GM12878 (cell line): Measurements from ENCODE around the gene CEP250. TPM values are rescaled to one million over a fixed set of nuclear protein-coding genes. Genes with fewer than 3 reads are reported as not detected.

ENCODE experiments used
- ATAC-seq: fragments of 200-7000 bp; cut with Tn5 transposase; 3 replicates; pipeline ENCODE4 v1.9.1; 2020; ENCODE audit warnings: mild to moderate bottlenecking, moderate library complexity
- BruUV-seq: library from RNA; stranded (reverse); fragments of 400-500 nt; replicated peaks from 2 replicates; lab custom pipeline; 2021; lab: Mats Ljungman, UMichigan
- CTCF ChIA-PET: fragments of 300-600 bp; sonication (Branson Sonifier 250); formaldehyde crosslinking; extraction: SDS; loops from one replicate; lab custom pipeline; 2021; ENCODE audit warnings: inconsistent platforms; lab: Yijun Ruan, JAX
- POLR2A ChIA-PET: fragments of 350-600 bp; formaldehyde crosslinking; extraction: SDS; loops from one replicate; lab custom pipeline; 2021; ENCODE audit warnings: inconsistent platforms; lab: Charles Lee
- RAD21 ChIA-PET: fragments of 300-600 bp; sonication (Branson Sonifier 250); formaldehyde crosslinking; loops from one replicate; lab custom pipeline; 2023; ENCODE audit warnings: antibody characterized with exemption; ENCODE audit not compliant: unreplicated experiment; lab: Charles Lee
- SMC1A ChIA-PET: fragments of 300-600 bp; sonication (Branson Sonifier 250); formaldehyde crosslinking; loops from one replicate; lab custom pipeline; 2023; ENCODE audit not compliant: unreplicated experiment, uncharacterized antibody; lab: Charles Lee
- DNase-seq: peaks from one replicate; pipeline ENCODE4 v3.0.0-alpha.2; 2011; ENCODE audit warnings: low read depth, low spot score
- FAIRE-seq: peaks from 3 replicates; lab custom pipeline; 2011; peaks lifted over from hg19 to GRCh38; lab: Jason Lieb, UNC
- H2AFZ ChIP-seq: 2 replicates; pipeline ENCODE4 v1.6.0; 2011; ENCODE audit warnings: low read depth, low read length, control low read depth; ENCODE audit not compliant: control insufficient read depth
- H3K27ac ChIP-seq: 2 replicates; pipeline ENCODE4 v1.5.1; 2011; ENCODE audit warnings: control low read depth; ENCODE audit not compliant: control insufficient read depth, insufficient read depth
- H3K27me3 ChIP-seq, 2 experiments: replicated peaks in 1 of 2; 2 replicates each; pipeline versions ENCODE4 v1.6.0 to v1.6.1; 2011; ENCODE audit warnings: low read length in 1 of 2; ENCODE audit not compliant: control insufficient read depth in 2 of 2, insufficient read depth in 2 of 2
- H3K36me3 ChIP-seq, 2 experiments: 2 replicates each; pipeline ENCODE4 v1.5.1; 2011; ENCODE audit warnings: low read length in 1 of 2; ENCODE audit not compliant: control insufficient read depth in 2 of 2, insufficient read depth in 2 of 2
- H3K4me1 ChIP-seq: 2 replicates; pipeline ENCODE4 v1.6.1; 2011; ENCODE audit warnings: mild to moderate bottlenecking, low read length, moderate library complexity, mixed read lengths; ENCODE audit not compliant: control insufficient read depth, insufficient read depth
- H3K4me2 ChIP-seq: 2 replicates; pipeline ENCODE4 v1.6.0; 2011; ENCODE audit warnings: control low read depth; ENCODE audit not compliant: control insufficient read depth, insufficient read depth
- H3K4me3 ChIP-seq: fragments of 200-600 bp; sonication (generic); 2 replicates; pipeline ENCODE4 v1.5.1; 2016
- H3K79me2 ChIP-seq: 2 replicates; pipeline ENCODE4 v1.6.0; 2011; ENCODE audit warnings: low read length; ENCODE audit not compliant: control insufficient read depth, insufficient read depth
- H3K9ac ChIP-seq: 2 replicates; pipeline ENCODE4 v1.8.0; 2011; ENCODE audit warnings: low read length, control low read depth, mixed read lengths; ENCODE audit not compliant: control insufficient read depth, insufficient read depth
- H3K9me3 ChIP-seq: replicated peaks from 3 replicates; pipeline ENCODE4 v1.5.1; 2011; ENCODE audit warnings: mild to moderate bottlenecking, low read length; ENCODE audit not compliant: control insufficient read depth, insufficient read depth
- H4K20me1 ChIP-seq: 2 replicates; pipeline ENCODE4 v1.6.0; 2011; ENCODE audit not compliant: control insufficient read depth, insufficient read depth
- BHLHE40 ChIP-seq, 2 experiments: fragments of 450-650 bp in 1 of 2; IDR thresholded peaks; 2 replicates each; pipeline ENCODE4 v1.6.1; 2011 to 2017; ENCODE audit warnings: low read depth in 2 of 2, borderline replicate concordance in 1 of 2, improper control_type of control experiment in 1 of 2, low read length in 1 of 2, mild to moderate bottlenecking in 1 of 2
- DPF2 ChIP-seq: fragments of 450-650 bp; IDR thresholded peaks from 2 replicates; pipeline ENCODE4 v1.6.1; 2017; ENCODE audit warnings: mild to moderate bottlenecking
- JUNB ChIP-seq: IDR thresholded peaks from 2 replicates; pipeline ENCODE4 v1.6.1; 2016; ENCODE audit warnings: antibody characterized with exemption, mild to moderate bottlenecking
- KLF5 ChIP-seq: fragments of 450-650 bp; IDR thresholded peaks from 2 replicates; pipeline ENCODE4 v1.6.1; 2014; ENCODE audit warnings: mild to moderate bottlenecking; ENCODE audit not compliant: partially characterized antibody
- MTA2 ChIP-seq: fragments of 450-650 bp; IDR thresholded peaks from 2 replicates; pipeline ENCODE4 v1.6.1; 2016; ENCODE audit warnings: low read depth, mild to moderate bottlenecking, moderate library complexity
- MYC ChIP-seq: IDR thresholded peaks from 2 replicates; pipeline ENCODE4 v1.6.1; 2011; ENCODE audit warnings: mild to moderate bottlenecking, low read length, moderate library complexity, inconsistent platforms; ENCODE audit not compliant: insufficient read depth, insufficient replicate concordance, insufficient read length, severe bottlenecking
- RELA ChIP-seq: fragments of 450-650 bp; IDR thresholded peaks from 2 replicates; pipeline ENCODE4 v1.8.0; 2014; ENCODE audit warnings: borderline replicate concordance; ENCODE audit not compliant: partially characterized antibody
- TCF3 ChIP-seq: IDR thresholded peaks from 2 replicates; pipeline ENCODE4 v1.6.1; 2012; ENCODE audit warnings: low read depth, mild to moderate bottlenecking, low read length, borderline replicate concordance; ENCODE audit not compliant: insufficient read depth
- ZNF207 ChIP-seq: fragments of 450-650 bp; IDR thresholded peaks from 2 replicates; pipeline ENCODE4 v1.6.1; 2014; ENCODE audit warnings: antibody characterized with exemption, mild to moderate bottlenecking, borderline replicate concordance
- ZNF217 ChIP-seq: fragments of 450-650 bp; IDR thresholded peaks from 2 replicates; pipeline ENCODE4 v1.6.1; 2017; ENCODE audit warnings: antibody characterized with exemption, mild to moderate bottlenecking
- WGBS: methylation state at CpG from one replicate; pipeline ENCODE4 v1.1.6; 2016; ENCODE audit warnings: low lambda C conversion rate; ENCODE audit not compliant: insufficient replicate concordance, insufficient coverage; ENCODE audit errors: missing lambda C conversion rate; 5-methylcytosine and 5-hydroxymethylcytosine counted together
- in situ Hi-C: fragments of 300-500 bp; cut with MboI; formaldehyde crosslinking; loops from 9 replicates; pipeline ENCODE4 v1.14.3; 2018; ENCODE audit warnings: mixed read lengths
- intact Hi-C: fragments of 100-400 bp; cut with micrococcal nuclease; formaldehyde crosslinking; loops from one replicate; pipeline ENCODE4 v1.14.2; 2022; ENCODE audit not compliant: unreplicated experiment
- polyA plus RNA-seq, 11 experiments: library from polyadenylated mRNA; depleted of rRNA in 4 of 11; unstranded in 6 of 11; stranded (reverse) in 5 of 11; fragments of >200 nt; fragmentation: Nextera tagmentation in 4 of 11; fragmentation: Illumina TruSeq in 1 of 11; extraction: Ambion mirVana in 4 of 11; extraction: Trizol in 1 of 11; gene quantifications; 1 replicate in 1 of 11; 2 replicates in 10 of 11; pipeline versions ENCODE4 v1.2.1 to v1.2.3, GENCODE V29; 2011 to 2016; ENCODE audit warnings: inconsistent platforms in 2 of 11, missing spikeins in 2 of 11, low read depth in 1 of 11
- total RNA-seq, 4 experiments: library from RNA; depleted of rRNA in 3 of 4; stranded (reverse); fragments of >200 nt in 3 of 4; fragmentation: Illumina TruSeq in 1 of 4; extraction: Trizol in 1 of 4; gene quantifications; 2 replicates each; pipeline versions ENCODE4 v1.2.1 to v1.2.3, GENCODE V29; 2013 to 2021
- TF ChIP-seq, protein P1 (sequence below): fragments of 450-650 bp; IDR thresholded peaks from 2 replicates; pipeline ENCODE4 v1.6.1; 2017; ENCODE audit warnings: low read depth, mild to moderate bottlenecking, moderate library complexity
- TF ChIP-seq, protein P2 (sequence below): fragments of 450-650 bp; IDR thresholded peaks from 2 replicates; pipeline ENCODE4 v1.6.1; 2016; ENCODE audit warnings: mild to moderate bottlenecking, moderate library complexity, borderline replicate concordance

Gene CEP250
- total and polyA plus RNA-seq, 10 of the 15 experiments (the other 5 are each of a cell fraction or from before 2014, with no cell fraction given): 2.4 to 41.6 (median 25.7) TPM

DNA sequence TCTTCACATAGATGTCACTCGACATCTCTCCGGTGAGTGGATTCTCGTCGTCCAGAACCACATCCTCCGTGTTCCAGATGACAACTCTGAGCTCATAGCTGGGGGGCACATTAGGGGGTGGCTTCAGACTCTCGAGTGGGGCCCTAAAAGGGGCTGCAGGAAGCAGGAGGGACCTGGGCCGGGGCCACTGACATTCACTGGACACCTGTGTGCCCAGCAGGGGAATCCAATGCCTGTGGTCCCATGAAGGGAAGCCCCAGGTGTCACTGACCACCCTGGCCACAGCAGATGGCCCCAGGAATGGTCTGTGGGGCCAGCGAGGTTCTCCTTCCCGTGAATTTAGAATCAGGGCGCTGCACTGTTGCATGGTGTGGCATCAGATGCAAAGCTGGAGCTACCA lies 105.1 kb downstream of the CEP250 start:
- H3K4me1 ChIP-seq: no peaks in the 10 kb centered on the region
- H3K9ac ChIP-seq: no peak overlapping the region
- ChIA-PET SMC1A (no interaction called here), POLR2A (no interaction called here), CTCF (interaction anchor here (0.6 kb wide), 1 partner anchor 94 kb away, joined by 3 read pairs; no protein-coding TSS in a partner anchor), RAD21 (no interaction called here)
- intact Hi-C loops (no loop called here), in situ Hi-C loops (no loop called here)
- H3K79me2 ChIP-seq: no peaks in the 10 kb centered on the region
- peaks cover 4 to 7% of the 10 kb centered on the region in 2 experiments; a peak in 3 of 4 replicates for H3K36me3 ChIP-seq
- H2AFZ ChIP-seq: no peak overlapping the region
- DNase-seq: no peak
- TF ChIP-seq ZNF217: no peak
- no peak for TF ChIP-seq RELA
- TF ChIP-seq BHLHE40 (IDR thresholded peaks at IDR 0.05; ENCODE audit: borderline replicate concordance in 1 of 2, low read depth in 2 of 2, low read length in 1 of 2): no peak
- TF ChIP-seq MYC: no peak
- TF ChIP-seq TCF3: no peak
- no peak for TF ChIP-seq MTA2
- TF ChIP-seq, protein P1, sequence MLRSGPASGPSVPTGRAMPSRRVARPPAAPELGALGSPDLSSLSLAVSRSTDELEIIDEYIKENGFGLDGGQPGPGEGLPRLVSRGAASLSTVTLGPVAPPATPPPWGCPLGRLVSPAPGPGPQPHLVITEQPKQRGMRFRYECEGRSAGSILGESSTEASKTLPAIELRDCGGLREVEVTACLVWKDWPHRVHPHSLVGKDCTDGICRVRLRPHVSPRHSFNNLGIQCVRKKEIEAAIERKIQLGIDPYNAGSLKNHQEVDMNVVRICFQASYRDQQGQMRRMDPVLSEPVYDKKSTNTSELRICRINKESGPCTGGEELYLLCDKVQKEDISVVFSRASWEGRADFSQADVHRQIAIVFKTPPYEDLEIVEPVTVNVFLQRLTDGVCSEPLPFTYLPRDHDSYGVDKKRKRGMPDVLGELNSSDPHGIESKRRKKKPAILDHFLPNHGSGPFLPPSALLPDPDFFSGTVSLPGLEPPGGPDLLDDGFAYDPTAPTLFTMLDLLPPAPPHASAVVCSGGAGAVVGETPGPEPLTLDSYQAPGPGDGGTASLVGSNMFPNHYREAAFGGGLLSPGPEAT: no peak
- no peak for TF ChIP-seq KLF5
- TF ChIP-seq JUNB: no peak
- no peak for TF ChIP-seq DPF2
- TF ChIP-seq, protein P2, sequence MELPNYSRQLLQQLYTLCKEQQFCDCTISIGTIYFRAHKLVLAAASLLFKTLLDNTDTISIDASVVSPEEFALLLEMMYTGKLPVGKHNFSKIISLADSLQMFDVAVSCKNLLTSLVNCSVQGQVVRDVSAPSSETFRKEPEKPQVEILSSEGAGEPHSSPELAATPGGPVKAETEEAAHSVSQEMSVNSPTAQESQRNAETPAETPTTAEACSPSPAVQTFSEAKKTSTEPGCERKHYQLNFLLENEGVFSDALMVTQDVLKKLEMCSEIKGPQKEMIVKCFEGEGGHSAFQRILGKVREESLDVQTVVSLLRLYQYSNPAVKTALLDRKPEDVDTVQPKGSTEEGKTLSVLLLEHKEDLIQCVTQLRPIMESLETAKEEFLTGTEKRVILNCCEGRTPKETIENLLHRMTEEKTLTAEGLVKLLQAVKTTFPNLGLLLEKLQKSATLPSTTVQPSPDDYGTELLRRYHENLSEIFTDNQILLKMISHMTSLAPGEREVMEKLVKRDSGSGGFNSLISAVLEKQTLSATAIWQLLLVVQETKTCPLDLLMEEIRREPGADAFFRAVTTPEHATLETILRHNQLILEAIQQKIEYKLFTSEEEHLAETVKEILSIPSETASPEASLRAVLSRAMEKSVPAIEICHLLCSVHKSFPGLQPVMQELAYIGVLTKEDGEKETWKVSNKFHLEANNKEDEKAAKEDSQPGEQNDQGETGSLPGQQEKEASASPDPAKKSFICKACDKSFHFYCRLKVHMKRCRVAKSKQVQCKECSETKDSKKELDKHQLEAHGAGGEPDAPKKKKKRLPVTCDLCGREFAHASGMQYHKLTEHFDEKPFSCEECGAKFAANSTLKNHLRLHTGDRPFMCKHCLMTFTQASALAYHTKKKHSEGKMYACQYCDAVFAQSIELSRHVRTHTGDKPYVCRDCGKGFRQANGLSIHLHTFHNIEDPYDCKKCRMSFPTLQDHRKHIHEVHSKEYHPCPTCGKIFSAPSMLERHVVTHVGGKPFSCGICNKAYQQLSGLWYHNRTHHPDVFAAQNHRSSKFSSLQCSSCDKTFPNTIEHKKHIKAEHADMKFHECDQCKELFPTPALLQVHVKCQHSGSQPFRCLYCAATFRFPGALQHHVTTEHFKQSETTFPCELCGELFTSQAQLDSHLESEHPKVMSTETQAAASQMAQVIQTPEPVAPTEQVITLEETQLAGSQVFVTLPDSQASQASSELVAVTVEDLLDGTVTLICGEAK: no peak
- no peak for TF ChIP-seq ZNF207
- no peak for FAIRE-seq
- H3K27me3 ChIP-seq: no peaks in the 10 kb centered on the region
- H3K9me3 ChIP-seq: no peaks in the 10 kb centered on the region
- 57% methylated on average over 10 of the region's 10 CpGs for WGBS
- H3K4me2 ChIP-seq: no peak overlapping the region
- ATAC-seq: no peak
- BruUV-seq: no TSS peak
- H3K4me3 ChIP-seq: no peak overlapping the region
- no peak overlapping the region for H3K27ac ChIP-seq
- no peaks in the 10 kb centered on the region for H4K20me1 ChIP-seq
